COLO668 (cell line): ENCODE measurements around the gene RGP1.

Source experiments
- DNase-seq: peaks from one replicate; lab custom pipeline; 2025; ENCODE audit not compliant: unreplicated experiment; lab: John Stamatoyannopoulos, UW

Gene RGP1

DNA sequence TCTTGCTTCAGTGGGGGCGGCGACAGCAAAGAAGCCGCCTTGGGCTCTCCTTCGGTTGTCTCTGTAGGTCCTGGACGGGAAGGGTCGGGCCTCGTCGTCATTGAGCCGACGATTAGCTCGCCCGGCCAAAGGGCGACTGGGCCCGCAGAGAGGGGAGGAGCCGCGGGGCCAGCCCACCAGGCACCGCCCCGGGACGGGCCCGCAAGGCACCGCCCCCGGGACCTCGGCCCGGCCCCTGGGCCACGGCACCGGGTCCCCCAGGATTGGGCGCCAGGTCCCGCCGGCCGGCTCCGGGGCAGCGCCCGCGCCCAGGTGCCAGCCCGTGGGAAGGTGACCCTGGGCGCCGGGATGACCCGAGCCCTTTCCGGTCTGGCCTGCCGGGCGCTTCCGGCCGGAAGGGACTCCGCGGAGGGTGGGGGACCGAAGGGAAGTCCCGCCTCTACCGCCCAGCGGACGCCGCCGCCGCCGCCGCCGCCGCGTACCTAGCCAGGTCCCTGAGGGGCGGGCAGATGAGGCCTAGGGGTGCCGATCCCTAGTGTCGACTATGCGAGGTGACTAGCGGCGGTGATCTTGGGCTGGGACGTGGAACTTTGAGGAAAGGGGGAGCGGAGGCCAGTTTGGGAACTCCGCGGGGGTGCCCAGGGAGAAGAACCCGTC is at the start of gene RGP1, which contains the start of gene GBA2:
RGP1 (plus strand) TSS at position 430 of the 657 bp plus-strand sequence. CDS start 469 bp downstream, outside the sequence.
GBA2 (minus strand) TSS at position 371 of the 657 bp plus-strand sequence. CDS start 524 bp downstream, outside the sequence.
- DNase-seq: peak; percentile 88

- DNase-seq: no peak
Measured at GRCh38 chr9:35700031-35700430, 49.1 kb upstream of the RGP1 start.

DNA sequence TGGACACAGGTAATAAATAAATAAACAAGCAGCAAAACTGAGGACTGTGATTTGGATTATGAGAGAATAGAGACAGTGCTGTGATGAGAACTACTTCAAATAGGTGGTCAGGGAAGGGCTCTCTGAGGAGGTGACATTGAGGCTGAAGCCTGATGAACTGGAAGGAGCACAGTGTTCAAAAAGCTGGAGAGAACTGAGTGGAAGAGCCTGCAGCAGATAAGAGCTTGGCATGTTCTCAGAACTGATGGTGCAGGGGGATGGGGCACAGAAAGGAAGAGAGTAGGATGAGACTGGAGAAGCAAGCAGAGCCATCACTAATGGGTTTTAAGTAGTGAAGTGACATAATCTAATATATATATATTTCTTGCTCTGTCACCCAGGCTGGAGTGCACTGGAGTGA is 48.1 kb upstream of the RGP1 start:
- no peak for DNase-seq

DNA sequence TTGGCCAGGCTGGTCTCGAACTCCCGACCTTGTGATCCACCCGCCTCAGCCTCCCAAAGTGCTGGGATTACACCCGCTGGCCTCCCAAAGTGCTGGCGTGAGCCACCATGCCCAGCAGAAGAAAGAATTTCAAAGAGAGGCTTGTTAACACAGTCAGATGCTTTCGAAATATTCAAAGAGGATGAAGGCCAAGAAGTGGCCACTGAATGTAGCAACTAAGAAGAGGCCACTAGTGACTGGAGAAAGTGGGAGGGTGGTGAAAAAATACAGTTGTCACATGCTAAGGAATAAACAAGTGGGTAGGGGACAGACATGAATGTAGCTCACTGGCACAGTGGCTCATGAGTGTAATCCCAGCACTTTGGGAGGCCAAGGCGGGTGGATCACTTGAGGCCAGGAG is 46.4 kb upstream of the RGP1 start:
- DNase-seq: no peak

DNA sequence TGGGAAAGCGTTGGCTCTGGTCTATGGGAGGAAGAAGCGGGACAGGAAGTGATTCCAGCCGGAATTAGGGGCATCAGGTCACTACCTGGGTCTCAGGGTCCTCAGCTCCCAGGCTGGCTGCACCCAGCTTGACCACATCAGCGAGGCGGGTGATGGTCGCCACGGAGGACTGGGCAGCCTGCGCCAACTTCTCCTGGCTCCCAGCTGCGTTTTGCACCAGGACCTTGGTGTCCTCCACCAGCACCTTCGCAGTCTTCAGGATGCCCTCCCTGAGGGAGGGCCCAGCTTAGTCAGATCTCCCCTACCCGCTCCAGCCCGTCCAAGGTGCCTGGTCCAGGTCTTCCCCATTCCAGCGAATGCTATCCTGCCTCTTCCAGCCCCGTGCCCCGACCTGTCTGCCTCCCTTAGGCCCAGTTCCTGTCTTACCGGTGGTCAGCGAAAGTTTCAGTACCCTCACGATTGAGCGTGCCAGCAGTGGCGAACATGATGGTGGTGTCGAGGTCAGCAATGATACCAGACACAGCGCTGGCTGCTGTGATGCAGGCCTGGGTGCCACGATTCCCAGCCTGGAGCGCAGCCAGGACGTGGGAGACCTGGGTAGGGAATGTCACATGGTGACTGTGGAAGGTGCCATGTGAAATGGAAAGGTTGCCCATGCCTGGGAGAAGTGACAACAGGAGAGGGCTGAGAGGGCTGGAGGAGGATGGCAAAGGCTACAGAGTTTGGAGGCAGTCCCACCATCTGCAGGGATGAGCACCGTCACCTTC is 45.0 kb upstream of the RGP1 start:
- no peak for DNase-seq

DNA sequence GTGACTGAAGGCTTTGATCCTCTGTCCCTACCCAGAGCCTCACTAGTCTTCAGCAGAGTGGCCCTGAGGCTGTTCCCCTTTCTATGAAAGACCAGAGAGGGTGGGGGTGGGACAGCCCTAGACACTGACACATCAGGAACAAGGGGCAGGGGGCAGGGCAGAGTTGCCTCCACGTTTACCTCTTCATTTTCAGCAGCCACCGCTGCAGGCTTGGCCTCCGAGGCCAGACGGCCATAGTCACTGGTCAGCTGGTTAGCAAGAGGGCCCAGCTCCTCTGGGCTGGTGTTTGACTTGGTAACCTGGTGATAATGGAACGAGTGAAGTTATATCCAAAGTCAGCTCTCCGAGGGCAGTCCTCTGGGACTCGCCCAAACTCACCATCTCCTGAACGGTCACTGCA is 43.7 kb upstream of the RGP1 start:
- DNase-seq: no peak

DNA sequence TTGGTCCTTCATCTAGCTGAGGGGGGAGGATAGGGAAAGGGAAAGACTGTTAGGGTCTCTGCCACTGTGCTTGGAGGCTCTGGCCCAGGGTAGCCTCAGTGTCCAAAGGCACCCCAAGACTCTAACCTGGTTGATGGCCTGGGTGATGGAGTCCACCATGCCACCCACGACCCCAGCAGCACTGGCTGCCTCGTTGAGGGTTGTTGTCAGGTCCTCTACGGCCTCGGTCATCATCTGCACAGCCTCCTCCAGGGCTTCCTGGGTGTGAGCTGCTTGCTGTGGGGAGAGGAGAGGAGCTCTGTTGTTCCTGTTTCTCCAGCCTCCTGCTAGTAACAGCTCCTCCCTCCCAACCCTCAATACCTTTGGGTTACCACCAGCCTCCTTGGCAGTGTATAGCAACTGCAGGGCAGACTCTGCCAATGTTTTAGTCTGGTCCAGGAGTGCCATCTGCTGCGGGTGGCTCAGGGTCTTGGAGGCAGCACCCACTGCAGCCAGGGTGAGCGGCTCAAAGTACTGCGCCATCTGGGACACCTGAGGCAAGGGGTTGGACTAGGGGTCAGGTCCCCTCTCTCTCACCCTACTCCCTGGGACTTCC is 43.2 kb upstream of the RGP1 start:
- no peak for DNase-seq

DNA sequence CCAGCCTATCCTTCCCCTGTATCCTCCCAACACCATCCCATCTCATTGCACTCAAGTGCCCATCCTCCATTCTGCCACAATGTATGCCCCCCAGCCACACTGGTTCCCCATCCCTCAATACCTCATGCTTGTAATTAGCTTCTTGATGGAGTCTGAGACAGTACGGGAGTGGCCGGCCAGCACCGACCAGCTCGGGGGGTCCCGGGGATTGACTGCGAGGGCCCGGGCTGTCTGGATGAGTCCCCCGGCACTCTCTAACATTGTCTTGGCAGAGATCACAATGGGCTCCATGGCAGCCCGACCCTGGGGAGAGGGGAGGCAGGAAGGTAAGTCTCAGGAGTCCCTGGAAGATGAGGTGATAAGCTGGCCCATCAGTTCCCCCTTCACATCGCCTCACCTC is 42.1 kb upstream of the RGP1 start:
- no peak for DNase-seq

GRCh38 chr9:35708146-35708545 is 40.9 kb upstream of the RGP1 start:
- DNase-seq: no peak

DNA sequence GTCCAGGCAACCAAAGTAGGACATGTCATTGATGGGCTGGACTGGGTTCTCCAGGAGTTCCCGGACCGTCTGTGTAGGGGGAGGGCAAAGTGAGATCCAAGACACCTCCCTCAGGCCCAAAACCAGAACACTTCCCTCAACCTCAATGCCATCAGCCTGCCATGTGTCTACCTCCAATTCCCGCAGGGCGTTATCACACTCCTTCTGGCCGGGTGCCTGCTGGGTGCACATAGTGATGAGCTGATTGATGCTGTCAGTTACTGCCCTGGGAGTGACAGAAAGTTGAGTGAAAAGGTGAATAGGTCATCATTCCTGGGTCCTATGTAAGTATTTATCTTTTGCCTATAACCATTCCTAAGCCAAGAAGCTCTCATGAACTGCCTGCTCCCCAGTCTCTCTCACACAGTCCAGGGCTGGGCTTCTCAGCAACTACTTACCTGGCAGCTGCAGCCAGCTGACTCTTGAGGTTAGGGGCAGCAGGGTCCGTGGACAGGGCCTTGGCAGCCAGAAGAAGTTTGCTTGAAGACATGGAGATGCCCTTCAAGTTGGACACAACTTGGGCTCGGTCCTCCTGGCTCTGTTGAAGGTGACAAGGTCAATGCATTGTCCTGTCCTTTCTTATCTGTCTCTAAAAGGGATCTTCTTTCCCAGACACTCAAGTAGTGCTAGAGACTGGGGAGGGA is 38.1 kb upstream of the RGP1 start:
- no peak for DNase-seq

DNA sequence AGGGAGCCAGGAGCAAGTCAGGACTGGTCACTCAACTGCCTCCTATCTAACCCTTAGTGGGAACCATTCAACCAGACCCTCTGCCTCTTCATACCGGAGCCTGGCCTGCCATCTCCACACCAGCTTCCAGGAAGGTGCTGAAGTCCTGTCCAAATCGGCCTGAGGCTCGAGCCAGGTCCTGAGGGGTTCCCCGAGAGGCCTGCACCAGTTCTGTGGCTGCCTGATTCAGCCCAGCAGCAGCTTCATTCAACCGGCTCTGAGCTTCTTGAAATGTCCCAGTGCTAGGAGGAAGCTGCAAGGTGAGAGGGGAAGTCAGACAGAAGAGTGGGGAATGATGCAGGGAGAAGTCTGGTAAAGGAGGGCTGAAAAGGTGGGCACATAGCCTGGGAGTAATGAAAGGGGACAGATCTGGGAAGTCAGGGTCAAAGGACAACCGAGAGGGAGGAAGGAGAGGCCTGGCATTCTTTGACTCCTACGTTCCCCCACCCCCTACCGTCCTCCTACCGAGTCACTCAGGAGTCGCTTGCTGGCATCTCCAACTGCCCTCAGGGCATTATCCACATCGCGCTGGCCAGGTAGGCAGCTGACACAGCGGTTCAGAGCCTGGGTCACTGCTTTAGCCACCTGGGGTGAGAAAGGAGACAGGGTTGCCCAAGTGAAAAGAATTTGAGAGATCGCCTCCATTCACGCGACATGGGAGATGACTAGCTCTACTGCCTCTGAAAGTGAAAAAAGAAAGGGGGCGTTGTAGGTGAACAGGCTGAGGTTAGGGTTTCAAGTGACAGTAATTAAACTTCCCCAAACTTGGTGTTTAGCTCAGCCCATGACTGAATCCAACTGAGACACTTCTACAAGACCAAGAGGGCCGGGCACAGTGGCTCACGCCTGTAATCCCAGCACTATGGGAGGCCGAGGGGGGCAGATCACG is 37.3 kb upstream of the RGP1 start:
- no peak for DNase-seq

GRCh38 chr9:35712762-35713400 is 36.2 kb upstream of the RGP1 start:
- DNase-seq: no peak

GRCh38 chr9:35713578-35713977 is 35.5 kb upstream of the RGP1 start:
- DNase-seq: no peak

DNA sequence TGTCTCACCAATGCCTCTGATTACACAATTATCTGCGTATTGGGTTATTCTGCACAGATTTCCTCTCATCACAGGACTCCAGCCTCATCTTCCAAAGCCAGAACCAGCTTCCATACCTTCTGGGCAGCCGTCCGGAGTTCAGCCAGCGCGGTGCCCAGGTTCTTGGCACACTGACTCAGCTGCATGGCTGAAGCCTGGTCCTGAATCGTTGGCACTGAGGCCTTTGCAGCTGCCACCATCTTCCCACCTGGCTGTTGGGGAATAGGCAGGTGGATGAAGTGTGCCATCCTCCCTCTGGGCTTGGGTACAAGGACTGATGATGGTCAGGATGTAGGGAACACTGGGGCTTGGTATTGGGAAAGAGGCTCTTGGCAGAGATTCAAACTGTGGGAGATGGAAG is 35.0 kb upstream of the RGP1 start:
- DNase-seq: no peak

GRCh38 chr9:35714579-35715252 is 34.4 kb upstream of the RGP1 start:
- no peak for DNase-seq

DNA sequence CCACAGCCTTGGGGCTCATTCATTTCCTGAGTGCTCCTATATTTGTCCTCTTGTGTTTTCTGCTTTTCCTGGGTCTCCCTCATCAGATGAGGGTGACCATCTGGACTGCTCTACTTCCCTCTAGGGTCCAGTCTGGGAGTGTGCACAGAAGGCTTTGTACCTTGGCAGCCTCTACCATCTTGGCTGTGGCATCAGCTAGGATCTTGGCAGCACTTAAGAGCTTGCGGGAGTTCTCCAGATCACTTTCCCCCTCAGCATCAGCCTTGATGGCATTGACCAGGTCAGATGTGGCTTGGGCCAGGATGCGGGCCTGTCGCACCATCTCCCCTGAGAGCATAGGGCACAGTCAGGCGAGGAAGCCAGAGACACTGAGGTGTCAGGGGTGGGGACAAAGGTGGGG is 32.9 kb upstream of the RGP1 start:
- DNase-seq: no peak

DNA sequence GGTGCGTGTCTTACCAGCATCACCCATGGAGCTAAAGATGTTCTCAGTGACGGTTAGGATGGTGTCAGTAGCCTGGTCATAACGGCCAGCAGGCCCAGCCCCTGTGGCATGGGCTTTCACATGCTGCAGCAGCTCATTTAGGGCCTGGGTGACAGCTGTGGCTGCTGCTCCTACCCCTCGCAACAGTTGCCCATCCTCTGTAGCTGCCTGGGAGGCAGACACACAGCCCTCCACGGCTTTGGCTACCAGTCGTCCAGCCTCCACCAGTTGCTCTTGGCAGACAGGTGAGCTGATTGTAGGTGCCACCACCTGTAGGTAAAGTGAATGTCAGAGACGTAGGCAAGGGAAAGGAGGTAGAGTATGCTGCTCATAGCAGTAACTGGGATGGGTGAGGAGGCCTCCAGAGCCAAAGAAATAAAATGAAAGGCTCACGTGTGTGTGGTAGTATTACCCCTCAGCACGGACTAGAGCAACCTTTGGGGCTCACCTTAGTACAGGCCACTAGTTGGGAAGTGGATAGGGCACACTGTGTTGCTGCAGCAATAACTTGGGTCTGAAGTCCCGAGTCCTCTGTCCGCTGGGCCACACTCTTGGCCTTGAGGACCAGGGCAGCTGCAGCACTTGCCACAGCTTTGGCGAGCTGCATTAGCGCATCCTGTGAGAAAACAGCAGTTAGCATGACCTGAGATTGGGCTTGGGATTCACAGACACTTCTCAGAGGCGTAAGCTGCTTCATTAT is 31.8 kb upstream of the RGP1 start:
- no peak for DNase-seq

DNA sequence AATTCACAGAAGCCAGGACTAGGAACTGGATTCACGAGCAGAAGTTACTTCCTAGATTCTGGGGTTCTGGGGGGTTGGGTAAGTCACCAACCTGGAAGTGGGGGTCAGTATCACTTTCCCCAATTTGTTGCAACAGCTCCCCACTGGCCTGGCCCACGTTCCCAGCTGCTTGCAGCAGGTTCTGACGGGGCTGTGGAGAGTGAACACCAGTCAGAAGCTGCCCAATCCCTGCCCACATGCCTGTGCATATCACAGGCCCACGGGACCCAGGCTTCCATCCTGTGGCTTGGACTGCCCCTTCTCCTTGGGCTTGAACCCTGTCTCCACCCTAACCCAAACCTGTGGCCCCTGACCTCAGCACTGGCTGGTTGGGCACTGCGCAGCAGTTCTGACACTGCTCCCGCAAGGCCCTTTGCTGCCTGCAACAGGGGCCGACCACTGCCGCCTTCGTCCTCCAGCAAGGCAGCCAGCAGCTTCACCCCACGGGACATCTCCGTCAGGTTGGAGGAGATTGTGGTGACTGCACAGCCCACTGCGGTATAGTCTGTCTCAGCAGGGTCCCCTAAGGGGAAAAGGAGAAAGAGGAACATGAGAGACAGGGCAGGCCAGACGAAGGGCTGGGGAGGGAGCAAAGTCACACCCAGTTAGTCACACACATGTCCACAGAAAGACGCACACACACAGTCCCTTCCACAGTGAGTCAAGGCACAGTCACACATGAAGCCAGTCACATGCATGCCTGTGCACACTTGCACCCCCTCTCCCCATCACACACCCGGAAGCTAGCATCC is 30.2 kb upstream of the RGP1 start:
- no peak for DNase-seq
